Esophagus muscularis mucosa (tissue), 4 donors: ENCODE results near the gene CDC23. TPM values are rescaled to one million over a fixed set of nuclear protein-coding genes. Genes with fewer than 3 reads are reported as not detected.

Experiments
- DNase-seq: peaks from one replicate; pipeline ENCODE4 v3.0.0-alpha.2; 2017; ENCODE audit errors: extremely low spot score
- H3K27ac ChIP-seq, 4 donors: fragments of 200-600 bp; sonication (generic); replicated peaks in 1 of 4; 1 replicate in 3 of 4; 2 replicates in 1 of 4; pipeline ENCODE4 v1.5.1; 2016 to 2019; ENCODE audit warnings: mild to moderate bottlenecking in 1 of 4
- H3K27me3 ChIP-seq, 4 donors: fragments of 200-600 bp; sonication (generic); one replicate each; pipeline versions ENCODE4 v1.5.1 to v1.6.0; 2016 to 2019
- H3K36me3 ChIP-seq, 4 donors: fragments of 200-600 bp; sonication (generic); one replicate each; pipeline ENCODE4 v1.5.1; 2016 to 2019
- H3K4me1 ChIP-seq, 4 donors: fragments of 200-600 bp; sonication (generic); one replicate each; pipeline ENCODE4 v1.5.1; 2016 to 2019
- H3K4me3 ChIP-seq, 4 donors: fragments of 200-600 bp; sonication (generic); 1 replicate in 2 of 4; 2 replicates in 2 of 4; pipeline ENCODE4 v1.5.1; 2016 to 2019; ENCODE audit warnings: mild to moderate bottlenecking in 4 of 4, moderate library complexity in 1 of 4
- H3K9me3 ChIP-seq, 4 donors: fragments of 200-600 bp; sonication (generic); 1 replicate in 3 of 4; 2 replicates in 1 of 4; pipeline ENCODE4 v1.5.1; 2016 to 2019
- EP300 ChIP-seq: sonication (generic); formaldehyde crosslinking; IDR thresholded peaks from one replicate; pipeline ENCODE4 v1.6.1; 2017; ENCODE audit warnings: antibody characterized with exemption
- POLR2A ChIP-seq: fragments of 450-650 bp; IDR thresholded peaks from one replicate; pipeline ENCODE4 v1.6.1; 2017; ENCODE audit warnings: antibody characterized with exemption, moderate library complexity, mild to moderate bottlenecking, low read depth
- POLR2AphosphoS5 ChIP-seq, 2 donors: sonication (generic); formaldehyde crosslinking; IDR thresholded peaks; one replicate each; pipeline ENCODE4 v1.6.1; 2017; ENCODE audit warnings: antibody characterized with exemption in 2 of 2
- WGBS: methylation state at CpG from one replicate; pipeline ENCODE4 v1.1.5; 2018; 5-methylcytosine and 5-hydroxymethylcytosine counted together
- intact Hi-C: fragments of 100-400 bp; cut with DNase I; formaldehyde crosslinking; loops from one replicate; pipeline ENCODE4 v1.15.1; 2023
- total RNA-seq, 4 donors: library from RNA; depleted of rRNA; stranded (reverse); fragments of >200 nt; gene quantifications; one replicate each; pipeline versions ENCODE4 v1.1.0 to v1.2.1, GENCODE V29; 2016
- TF ChIP-seq, protein P1 (sequence below), 3 experiments: fragments of 200-600 bp in 2 of 3; fragments of 450-650 bp in 1 of 3; sonication (generic) in 2 of 3; IDR thresholded peaks; one replicate each; pipeline ENCODE4 v1.5.1; 2017 to 2019; ENCODE audit warnings: antibody characterized with exemption in 3 of 3, mild to moderate bottlenecking in 2 of 3, moderate library complexity in 1 of 3

CDC23 gene
- total RNA-seq, 4 donors from 2014 or later: 15.6 to 21.2 (median 20.4) TPM

DNA sequence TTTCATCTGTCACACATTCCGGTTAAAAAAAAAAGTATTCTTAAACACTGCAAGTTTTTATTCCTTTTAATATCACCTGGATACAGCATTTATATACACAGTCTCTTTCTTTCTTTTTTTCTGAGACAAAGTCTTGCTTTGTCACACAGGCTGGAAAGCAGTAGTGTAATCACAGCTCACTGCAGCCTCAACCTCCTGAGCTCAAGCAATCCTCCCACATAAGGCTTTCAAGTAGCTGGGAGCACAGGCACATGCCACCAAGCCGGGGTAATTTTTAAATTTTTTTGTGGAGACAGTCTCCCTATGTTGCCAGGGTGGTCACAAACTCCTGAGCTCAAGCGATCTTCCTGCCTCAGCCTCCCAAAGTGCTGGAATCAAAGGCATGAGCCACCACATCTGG lies 20.3 kb downstream of the CDC23 start:
- peaks cover 47 to 95% (median 89%) of the 10 kb centered on the region in 4 donors for H3K36me3 ChIP-seq
- no peak overlapping the region for H3K4me3 ChIP-seq
- 92% methylated on average over 3 of the region's 3 CpGs for WGBS
- H3K9me3 ChIP-seq: no peaks in the 10 kb centered on the region
- DNase-seq: no peak
- no peak overlapping the region for H3K27ac ChIP-seq
- H3K4me1 ChIP-seq: peaks cover 0 to 5% (median 0%) of the 10 kb centered on the region in 4 donors
- no peak for TF ChIP-seq POLR2AphosphoS5 (IDR thresholded peaks at IDR 0.05)
- TF ChIP-seq POLR2A: no peak
- TF ChIP-seq, protein P1, sequence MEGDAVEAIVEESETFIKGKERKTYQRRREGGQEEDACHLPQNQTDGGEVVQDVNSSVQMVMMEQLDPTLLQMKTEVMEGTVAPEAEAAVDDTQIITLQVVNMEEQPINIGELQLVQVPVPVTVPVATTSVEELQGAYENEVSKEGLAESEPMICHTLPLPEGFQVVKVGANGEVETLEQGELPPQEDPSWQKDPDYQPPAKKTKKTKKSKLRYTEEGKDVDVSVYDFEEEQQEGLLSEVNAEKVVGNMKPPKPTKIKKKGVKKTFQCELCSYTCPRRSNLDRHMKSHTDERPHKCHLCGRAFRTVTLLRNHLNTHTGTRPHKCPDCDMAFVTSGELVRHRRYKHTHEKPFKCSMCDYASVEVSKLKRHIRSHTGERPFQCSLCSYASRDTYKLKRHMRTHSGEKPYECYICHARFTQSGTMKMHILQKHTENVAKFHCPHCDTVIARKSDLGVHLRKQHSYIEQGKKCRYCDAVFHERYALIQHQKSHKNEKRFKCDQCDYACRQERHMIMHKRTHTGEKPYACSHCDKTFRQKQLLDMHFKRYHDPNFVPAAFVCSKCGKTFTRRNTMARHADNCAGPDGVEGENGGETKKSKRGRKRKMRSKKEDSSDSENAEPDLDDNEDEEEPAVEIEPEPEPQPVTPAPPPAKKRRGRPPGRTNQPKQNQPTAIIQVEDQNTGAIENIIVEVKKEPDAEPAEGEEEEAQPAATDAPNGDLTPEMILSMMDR (IDR thresholded peaks at IDR 0.05): no peak
- TF ChIP-seq EP300: no peak
- H3K27me3 ChIP-seq: no peaks in the 10 kb centered on the region
- intact Hi-C loops: no loop called here

DNA sequence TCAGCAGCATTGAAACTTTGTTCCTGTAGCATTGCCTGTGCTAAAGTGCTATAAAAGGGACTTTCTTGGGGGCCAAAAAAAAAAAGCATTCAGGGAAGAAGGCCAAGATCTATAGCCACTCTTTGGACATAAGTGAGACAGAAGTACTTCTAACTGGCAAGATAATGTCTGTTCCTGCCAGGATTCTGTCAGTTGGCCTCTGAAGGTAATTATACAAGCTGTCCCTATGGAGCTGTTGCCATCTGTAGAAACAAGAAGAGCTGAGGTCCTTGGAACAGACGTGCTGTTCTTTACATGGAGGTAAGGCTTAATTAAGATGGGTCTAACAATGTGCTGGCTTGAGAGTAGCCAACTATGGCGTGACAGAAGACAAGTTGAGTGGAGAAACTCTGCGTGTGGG lies 24.5 kb downstream of the CDC23 start:
- Histone ChIP-seq H3K4me3 (no peak overlapping the region), H3K27me3 (no peaks in the 10 kb centered on the region), H3K36me3 (peaks cover 57 to 97% (median 90%) of the 10 kb centered on the region in 4 donors), H3K27ac (no peak overlapping the region), H3K4me1 (peaks cover 0 to 5% (median 0%) of the 10 kb centered on the region in 4 donors), H3K9me3 (no peaks in the 10 kb centered on the region)
- TF ChIP-seq, protein P1 (IDR thresholded peaks at IDR 0.05): no peak
- TF ChIP-seq POLR2AphosphoS5 (IDR thresholded peaks at IDR 0.05) (no peak), EP300 (no peak), POLR2A (no peak)
- intact Hi-C loops: no loop called here
- 80% methylated on average over 3 of the region's 3 CpGs for WGBS
- DNase-seq: no peak

DNA sequence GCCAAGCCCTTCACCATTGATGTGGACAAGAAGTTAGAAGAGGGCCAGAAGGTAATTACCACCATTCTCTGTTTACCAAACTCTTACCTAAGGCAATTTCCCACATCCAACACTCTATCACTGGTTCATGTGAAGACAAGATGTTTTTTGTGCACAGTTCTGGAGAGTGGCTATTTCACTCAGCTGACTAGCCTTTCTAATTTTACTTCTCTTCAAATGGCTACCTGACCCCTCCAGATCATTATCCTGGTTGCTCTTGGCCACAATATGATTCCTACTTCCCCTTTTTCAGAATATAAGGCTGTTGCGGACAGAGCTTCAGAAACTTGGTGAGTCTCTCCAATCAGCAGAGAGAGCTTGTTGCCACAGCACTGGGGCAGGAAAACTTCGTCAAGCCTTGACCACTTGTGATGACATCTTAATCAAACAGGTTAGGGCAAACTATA lies 27.1 kb downstream of the CDC23 start:
- no peaks in the 10 kb centered on the region for H3K9me3 ChIP-seq
- no peak overlapping the region for H3K4me3 ChIP-seq
- intact Hi-C loops: no loop called here
- H3K27me3 ChIP-seq: no peaks in the 10 kb centered on the region
- WGBS: 70% methylated on average over 2 of the region's 2 CpGs
- H3K4me1 ChIP-seq: peaks cover 0 to 5% (median 0%) of the 10 kb centered on the region in 4 donors
- no peak for DNase-seq
- H3K36me3 ChIP-seq: peaks cover 41 to 80% (median 66%) of the 10 kb centered on the region in 4 donors
- TF ChIP-seq, protein P1 (IDR thresholded peaks at IDR 0.05): no peak
- TF ChIP-seq POLR2AphosphoS5 (IDR thresholded peaks at IDR 0.05) (no peak), EP300 (no peak), POLR2A (no peak)
- no peak overlapping the region for H3K27ac ChIP-seq

DNA sequence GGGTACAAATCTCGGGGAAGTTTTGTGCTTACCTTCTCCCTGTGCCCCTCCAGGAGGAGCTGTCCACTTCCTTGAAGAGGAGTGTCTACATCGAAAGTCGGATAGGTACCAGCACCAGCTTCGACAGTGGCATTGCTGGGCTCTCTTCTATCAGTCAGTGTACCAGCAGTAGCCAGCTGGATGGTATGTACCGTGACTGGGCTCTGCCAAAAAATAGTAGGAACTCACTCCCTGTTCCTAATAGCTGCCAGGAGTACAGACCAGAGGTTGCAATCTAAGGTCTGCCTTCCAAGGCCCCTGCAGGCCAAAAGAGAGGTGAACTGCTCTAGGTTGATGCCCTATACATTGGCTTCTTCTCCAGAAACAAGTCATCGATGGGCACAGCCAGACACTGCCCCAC lies 30.3 kb downstream of the CDC23 start:
- intact Hi-C loops: no loop called here
- peaks cover 15 to 47% (median 35%) of the 10 kb centered on the region in 4 donors for H3K36me3 ChIP-seq
- H3K9me3 ChIP-seq: no peaks in the 10 kb centered on the region
- no peak for DNase-seq
- no peak overlapping the region for H3K27ac ChIP-seq
- no peaks in the 10 kb centered on the region for H3K27me3 ChIP-seq
- peaks cover 6 to 10% (median 9%) of the 10 kb centered on the region in 4 donors for H3K4me1 ChIP-seq
- H3K4me3 ChIP-seq: no peak overlapping the region
- 96% methylated on average over 6 of the region's 6 CpGs for WGBS
- no peak for TF ChIP-seq EP300
- no peak for TF ChIP-seq POLR2A
- TF ChIP-seq, protein P1 (IDR thresholded peaks at IDR 0.05): no peak
- no peak for TF ChIP-seq POLR2AphosphoS5 (IDR thresholded peaks at IDR 0.05)

DNA sequence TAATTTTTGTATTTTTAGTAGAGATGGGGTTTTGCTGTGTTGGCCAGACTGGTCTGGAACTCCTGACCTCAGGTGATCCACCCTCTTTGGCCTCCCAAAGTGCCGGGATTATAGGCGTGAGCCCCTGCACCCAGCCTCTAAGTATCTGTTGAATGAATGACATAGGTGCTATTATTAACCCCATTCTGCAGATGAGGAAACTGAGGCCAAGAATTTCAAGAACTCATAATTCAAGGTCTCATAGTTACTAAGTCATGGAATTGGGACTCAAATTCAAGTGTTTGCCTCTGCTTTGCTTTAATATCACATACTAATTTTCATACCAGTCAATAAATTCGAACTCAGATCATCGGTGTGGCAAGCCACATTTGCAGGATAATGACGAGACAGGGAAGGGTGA lies 32.3 kb downstream of the CDC23 start:
- no peaks in the 10 kb centered on the region for H3K27me3 ChIP-seq
- no peak overlapping the region for H3K27ac ChIP-seq
- DNase-seq: no peak
- no peaks in the 10 kb centered on the region for H3K9me3 ChIP-seq
- H3K36me3 ChIP-seq: peaks cover 5 to 38% (median 29%) of the 10 kb centered on the region in 4 donors
- no peak for TF ChIP-seq POLR2AphosphoS5 (IDR thresholded peaks at IDR 0.05)
- TF ChIP-seq, protein P1 (IDR thresholded peaks at IDR 0.05): no peak
- no peak for TF ChIP-seq EP300
- TF ChIP-seq POLR2A: no peak
- peaks cover 19 to 30% (median 27%) of the 10 kb centered on the region in 4 donors for H3K4me1 ChIP-seq
- 92% methylated on average over 5 of the region's 5 CpGs for WGBS
- no peak overlapping the region for H3K4me3 ChIP-seq
- intact Hi-C loops: no loop called here
